SK-N-MC (cell line): ENCODE results near the gene ADAMTS7.

ENCODE experiments used
- EZH2 ChIP-seq: fragments of 200-600 bp; sonication (generic); IDR thresholded peaks from one replicate; pipeline ENCODE4 v1.6.1; 2017; ENCODE audit warnings: antibody characterized with exemption
- FOXP2 ChIP-seq: optimal IDR thresholded peaks from 2 replicates; pipeline ENCODE3; 2011; ENCODE audit warnings: mild to moderate bottlenecking, moderate library complexity; ENCODE audit not compliant: insufficient read depth; ENCODE audit errors: extremely low read length, control extremely low read depth
- POLR2AphosphoS5 ChIP-seq: IDR thresholded peaks from 2 replicates; pipeline ENCODE4 v1.6.1; 2012; ENCODE audit warnings: mild to moderate bottlenecking, low read depth, low read length, borderline replicate concordance

- no peak for TF ChIP-seq EZH2
- no peak for TF ChIP-seq POLR2AphosphoS5
- TF ChIP-seq FOXP2, result no peak
Observed at GRCh38 chr15:78841891-78842290, 30.6 kb upstream of the ADAMTS7 start.
